Activated naive CD4-positive, alpha-beta T cell treated with anti-CD3 and anti-CD28 coated beads, Interleukin-2, amount 10 ng/mL, durations not matched to agents 7 days and 5 days (primary cell): ENCODE results near the gene RBM20.
"Not testable (repeated sequence)": the region's sequence is repeated elsewhere in the genome, so short reads cannot be mapped to it uniquely, and the experiment has no call there.

Experiments used
- CTCF ChIA-PET: fragments of 350-600 bp; sonication (Branson Sonifier 250); formaldehyde crosslinking; loops from one replicate; lab custom pipeline; 2021; ENCODE audit warnings: antibody characterized with exemption; lab: Charles Lee
- DNase-seq: peaks from one replicate; pipeline ENCODE4 v3.0.0-alpha.2; 2020
- H3K27ac Mint-ChIP-seq: one replicate; pipeline ENCODE4 v1.8.0; 2021; ENCODE audit warnings: mild to moderate bottlenecking, moderate library complexity, mixed read lengths
- H3K27me3 Mint-ChIP-seq: one replicate; pipeline ENCODE4 v1.8.0; 2021; ENCODE audit warnings: mild to moderate bottlenecking, mixed read lengths
- H3K36me3 Mint-ChIP-seq: one replicate; pipeline ENCODE4 v1.8.0; 2021; ENCODE audit warnings: mixed read lengths
- H3K4me1 Mint-ChIP-seq: one replicate; pipeline ENCODE4 v1.8.0; 2021; ENCODE audit warnings: mixed read lengths
- H3K4me3 Mint-ChIP-seq: one replicate; pipeline ENCODE4 v1.8.0; 2021; ENCODE audit warnings: mild to moderate bottlenecking, moderate library complexity, mixed read lengths
- H3K9me3 Mint-ChIP-seq: one replicate; pipeline ENCODE4 v1.8.0; 2021; ENCODE audit warnings: mixed read lengths

The RBM20 gene

DNA sequence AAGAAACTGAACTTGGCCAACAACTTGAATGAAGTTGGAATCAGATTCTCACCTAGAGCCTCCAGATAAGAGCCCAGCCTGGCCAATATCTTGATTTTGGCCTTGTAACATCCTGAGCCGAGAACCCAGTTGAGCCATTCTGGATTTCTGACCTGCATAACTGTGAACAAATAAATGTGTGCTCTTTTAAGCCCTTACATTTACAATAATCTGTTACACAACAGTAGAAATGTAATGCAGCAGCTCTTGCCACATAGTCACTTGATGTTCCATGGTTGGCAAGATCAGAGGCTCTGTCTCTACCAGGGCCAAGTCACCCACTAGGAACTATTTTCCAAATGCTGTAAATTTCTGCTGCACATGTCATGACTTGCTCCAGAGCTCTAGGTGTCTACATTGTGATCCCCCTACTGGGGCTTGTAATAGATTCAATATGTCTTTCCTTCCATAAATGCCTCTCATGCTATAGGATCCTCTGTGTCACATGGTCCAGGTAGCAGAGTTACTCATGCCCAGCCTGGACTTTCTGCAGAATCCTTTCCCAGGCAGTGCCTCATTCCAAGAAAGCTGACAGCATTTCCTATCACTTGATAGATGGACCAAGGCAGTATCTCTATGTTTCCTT lies 11.4 kb upstream of the RBM20 start:
- no peak overlapping the region for H3K27ac Mint-ChIP-seq
- no peaks in the 10 kb centered on the region for H3K9me3 Mint-ChIP-seq
- H3K4me3 Mint-ChIP-seq = no peak overlapping the region
- peaks cover 19% of the 10 kb centered on the region for H3K27me3 Mint-ChIP-seq
- no peak for DNase-seq
- CTCF ChIA-PET = interaction anchor here (0.8 to 1.2 kb wide), 2 partner anchors 20 to 33 kb away, joined by 3 read pairs; no protein-coding TSS in a partner anchor
- no peaks in the 10 kb centered on the region for H3K36me3 Mint-ChIP-seq
- H3K4me1 Mint-ChIP-seq = no peaks in the 10 kb centered on the region

GRCh38 chr10:110634527-110635209 lies 9.5 kb upstream of the RBM20 start:
- Mint-ChIP-seq H3K36me3 (no peaks in the 10 kb centered on the region), H3K4me3 (no peak overlapping the region), H3K27ac (no peak overlapping the region), H3K27me3 (peaks cover 26% of the 10 kb centered on the region), H3K4me1 (no peaks in the 10 kb centered on the region), H3K9me3 (no peaks in the 10 kb centered on the region)
- CTCF ChIA-PET = interaction anchor here (0.7 kb wide), 1 partner anchor 173 kb away, joined by 3 read pairs; no protein-coding TSS in a partner anchor
- no peak for DNase-seq

- H3K27me3 Mint-ChIP-seq = peaks cover 30% of the 10 kb centered on the region
- peaks cover 6% of the 10 kb centered on the region for H3K4me1 Mint-ChIP-seq
- H3K27ac Mint-ChIP-seq = no peak overlapping the region
- no peak overlapping the region for H3K4me3 Mint-ChIP-seq
- no peaks in the 10 kb centered on the region for H3K36me3 Mint-ChIP-seq
- no peak for DNase-seq
- no peaks in the 10 kb centered on the region for H3K9me3 Mint-ChIP-seq
- CTCF ChIA-PET = no interaction called here
Observed at GRCh38 chr10:110636572-110636931, 7.6 kb upstream of the RBM20 start.

- Mint-ChIP-seq H3K4me1 (peaks cover 9% of the 10 kb centered on the region), H3K9me3 (no peaks in the 10 kb centered on the region), H3K27me3 (peaks cover 34% of the 10 kb centered on the region), H3K36me3 (no peaks in the 10 kb centered on the region), H3K27ac (no peak overlapping the region), H3K4me3 (no peak overlapping the region)
- CTCF ChIA-PET = no interaction called here
- DNase-seq = no peak
Observed at GRCh38 chr10:110636932-110637557, 7.1 kb upstream of the RBM20 start.

DNA sequence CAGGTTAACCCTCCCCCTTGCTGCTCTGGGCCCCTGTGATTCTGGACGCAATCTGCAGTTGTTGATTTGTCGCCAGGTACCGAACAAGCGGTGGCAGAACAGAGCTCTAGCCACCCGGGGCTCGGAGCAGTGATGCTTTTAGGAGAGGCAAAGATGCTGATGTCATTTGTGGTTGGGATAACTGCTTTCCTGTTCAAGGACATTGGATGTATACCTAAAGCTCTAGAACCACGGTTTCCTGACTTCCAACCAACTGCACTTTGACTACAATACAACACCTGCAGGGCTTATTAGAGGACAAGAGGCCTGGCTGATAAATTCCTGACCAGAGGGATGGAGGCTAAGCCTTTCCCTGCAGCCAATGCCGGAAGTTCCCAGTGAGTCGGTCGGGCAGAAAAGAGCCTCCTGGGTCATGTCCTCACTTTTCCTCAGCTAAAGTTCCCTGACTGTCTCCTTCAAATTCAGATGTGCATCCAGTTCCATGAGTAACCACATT lies 6.5 kb upstream of the RBM20 start:
- Mint-ChIP-seq H3K36me3 (peaks cover under 1% of the 10 kb centered on the region), H3K27me3 (peaks cover 39% of the 10 kb centered on the region), H3K9me3 (no peaks in the 10 kb centered on the region), H3K4me1 (peaks cover 14% of the 10 kb centered on the region), H3K4me3 (no peak overlapping the region), H3K27ac (no peak overlapping the region)
- no peak for DNase-seq
- CTCF ChIA-PET = no interaction called here

GRCh38 chr10:110638319-110638718 lies 5.8 kb upstream of the RBM20 start:
- DNase-seq = no peak
- peaks cover 21% of the 10 kb centered on the region for H3K4me1 Mint-ChIP-seq
- no peak overlapping the region for H3K27ac Mint-ChIP-seq
- CTCF ChIA-PET = interaction anchor here (1.0 kb wide), 1 partner anchor 33 kb away, joined by 3 read pairs; no protein-coding TSS in a partner anchor
- H3K4me3 Mint-ChIP-seq = no peak overlapping the region
- no peaks in the 10 kb centered on the region for H3K9me3 Mint-ChIP-seq
- H3K36me3 Mint-ChIP-seq = peaks cover 2% of the 10 kb centered on the region
- peaks cover 46% of the 10 kb centered on the region for H3K27me3 Mint-ChIP-seq

DNA sequence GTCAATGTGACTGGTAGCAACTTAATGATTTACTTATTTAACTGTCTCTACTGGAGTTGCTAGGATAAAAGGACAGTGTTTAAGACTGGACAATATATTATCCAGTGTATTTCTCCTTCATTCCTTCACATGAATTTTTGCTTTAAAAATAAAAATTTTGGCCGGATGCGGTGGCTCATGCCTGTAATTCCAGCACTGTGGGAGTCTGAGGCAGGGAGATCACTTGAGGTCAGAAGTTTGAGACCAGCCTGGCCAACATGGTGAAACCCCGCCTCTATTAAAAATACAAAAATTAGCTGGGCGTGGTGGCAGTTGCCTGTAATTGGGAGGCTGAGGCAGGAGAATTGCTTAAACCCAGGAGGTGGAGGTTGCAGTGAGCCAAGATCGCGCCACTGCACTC lies 5.1 kb upstream of the RBM20 start:
- CTCF ChIA-PET = interaction anchor here (0.7 to 1.0 kb wide), 2 partner anchors 9 to 34 kb away, joined by 3 read pairs; no protein-coding TSS in a partner anchor
- not testable (repeated sequence) for H3K9me3 Mint-ChIP-seq, H3K36me3 Mint-ChIP-seq, H3K27ac Mint-ChIP-seq, H3K4me3 Mint-ChIP-seq, DNase-seq
- H3K27me3 Mint-ChIP-seq = peaks cover 54% of the 10 kb centered on the region
- peaks cover 24% of the 10 kb centered on the region for H3K4me1 Mint-ChIP-seq

- H3K27ac Mint-ChIP-seq, H3K4me3 Mint-ChIP-seq, CTCF ChIA-PET, H3K36me3 Mint-ChIP-seq, H3K9me3 Mint-ChIP-seq, DNase-seq: not testable (repeated sequence)
- peaks cover 62% of the 10 kb centered on the region for H3K27me3 Mint-ChIP-seq
- peaks cover 28% of the 10 kb centered on the region for H3K4me1 Mint-ChIP-seq
Observed at GRCh38 chr10:110639858-110640257, 4.3 kb upstream of the RBM20 start.

GRCh38 chr10:110641256-110641655 lies 2.9 kb upstream of the RBM20 start:
- peak; percentile 51 for DNase-seq
- H3K4me3 Mint-ChIP-seq = no peak overlapping the region
- H3K9me3 Mint-ChIP-seq = no peaks in the 10 kb centered on the region
- CTCF ChIA-PET = interaction anchor here (1.0 to 2.2 kb wide), 3 partner anchors 10 to 31 kb away, joined by 4 to 7 read pairs (median 4); no protein-coding TSS in a partner anchor
- peaks cover 72% of the 10 kb centered on the region for H3K27me3 Mint-ChIP-seq
- peaks cover 2% of the 10 kb centered on the region for H3K36me3 Mint-ChIP-seq
- H3K4me1 Mint-ChIP-seq = peaks cover 31% of the 10 kb centered on the region
- no peak overlapping the region for H3K27ac Mint-ChIP-seq

GRCh38 chr10:110642204-110643034 lies 1.7 kb upstream of the RBM20 start:
- Mint-ChIP-seq H3K9me3 (no peaks in the 10 kb centered on the region), H3K27ac (peak overlapping the region; percentile 73), H3K36me3 (peaks cover 2% of the 10 kb centered on the region), H3K4me3 (peak overlapping the region; percentile 58), H3K27me3 (peaks cover 67% of the 10 kb centered on the region), H3K4me1 (peaks cover 31% of the 10 kb centered on the region)
- DNase-seq = no peak
- CTCF ChIA-PET = interaction anchor here (1.5 to 2.2 kb wide), 2 partner anchors 9 to 30 kb away, joined by 4 to 7 read pairs; no protein-coding TSS in a partner anchor

GRCh38 chr10:110643035-110643652 lies 992 bp upstream of the RBM20 start:
- no peak for DNase-seq
- H3K9me3 Mint-ChIP-seq = no peaks in the 10 kb centered on the region
- H3K27me3 Mint-ChIP-seq = peaks cover 60% of the 10 kb centered on the region
- H3K4me1 Mint-ChIP-seq = peaks cover 31% of the 10 kb centered on the region
- no peak overlapping the region for H3K27ac Mint-ChIP-seq
- CTCF ChIA-PET = no interaction called here
- peaks cover 2% of the 10 kb centered on the region for H3K36me3 Mint-ChIP-seq
- H3K4me3 Mint-ChIP-seq = peak overlapping the region; percentile 58

DNA sequence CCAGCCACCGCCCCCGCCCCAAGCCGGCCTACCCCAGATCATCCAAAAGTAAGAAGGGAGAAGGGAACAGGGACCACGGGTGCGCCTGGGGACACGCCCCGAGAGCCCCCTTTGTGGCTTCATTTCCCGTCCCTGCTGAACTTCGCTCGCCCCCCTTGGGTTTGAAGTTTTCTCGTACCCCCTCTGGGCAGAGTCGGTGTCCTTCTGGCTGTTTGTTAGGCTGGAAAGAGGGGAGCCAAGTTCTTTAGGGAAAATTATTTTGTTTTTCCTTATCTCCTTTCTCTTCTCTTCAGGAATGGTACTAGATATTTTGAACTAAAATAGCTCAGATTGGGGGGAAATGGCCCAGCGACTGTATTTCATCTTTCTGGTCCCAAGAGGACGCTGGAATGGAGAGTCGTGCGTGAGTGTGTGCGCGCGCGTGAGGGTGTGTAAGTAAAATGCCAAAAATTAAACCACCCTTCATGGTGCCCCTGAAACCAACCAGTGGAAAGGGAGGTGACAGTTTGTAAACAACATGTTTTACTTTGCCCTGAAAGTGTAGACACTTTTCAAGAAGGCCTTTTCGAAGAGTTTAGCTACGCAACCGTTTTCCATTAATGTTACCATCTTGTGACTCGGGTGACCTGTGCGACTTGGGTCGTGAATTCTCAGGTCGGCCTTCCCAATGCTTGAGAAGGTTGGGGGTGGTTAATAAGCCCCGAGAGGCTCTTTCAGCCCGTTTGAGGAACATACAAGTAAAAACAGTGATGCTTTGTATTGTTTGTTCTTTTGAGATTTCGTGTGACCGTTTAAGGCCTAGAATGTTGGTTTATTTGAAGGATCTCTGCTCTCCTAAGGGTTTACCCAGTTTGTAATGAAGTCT lies 694 bp downstream of the RBM20 start:
- Mint-ChIP-seq H3K9me3 (no peaks in the 10 kb centered on the region), H3K4me1 (peaks cover 31% of the 10 kb centered on the region), H3K27ac (no peak overlapping the region), H3K27me3 (peaks cover 66% of the 10 kb centered on the region), H3K4me3 (peak overlapping the region; percentile 41), H3K36me3 (peaks cover 2% of the 10 kb centered on the region)
- CTCF ChIA-PET = no interaction called here
- DNase-seq = no peak
